ENCODE results near the gene STYXL2.

- TF ChIP-seq CTCF (IDR thresholded peaks at IDR 0.05; ENCODE audit: low read depth, low read length) = no peak
- TF ChIP-seq POLR2A (IDR thresholded peaks at IDR 0.05; ENCODE audit: extremely low read depth, insufficient read length) = no peak
Measured at GRCh38 chr1:167127236-167127635, 33.4 kb downstream of the STYXL2 start.
